HEK293 (cell line): ENCODE data around the gene PFDN6.

Source experiments
- ATF2 ChIP-seq: fragments of 450-650 bp; formaldehyde crosslinking; IDR thresholded peaks from 2 replicates; pipeline ENCODE4 v1.5.1; 2016; ENCODE audit warnings: missing biosample characterization, missing genetic modification characterization, low read depth
- CTCF ChIP-seq: fragments of 450-650 bp; formaldehyde crosslinking; IDR thresholded peaks from 2 replicates; pipeline ENCODE4 v1.5.1; 2016; ENCODE audit warnings: missing biosample characterization, missing genetic modification characterization
- MYNN ChIP-seq: fragments of 450-650 bp; formaldehyde crosslinking; IDR thresholded peaks from 2 replicates; pipeline ENCODE4 v1.5.1; 2016; ENCODE audit warnings: missing biosample characterization, missing genetic modification characterization, borderline replicate concordance
- PRDM6 ChIP-seq: fragments of 450-650 bp; formaldehyde crosslinking; IDR thresholded peaks from 2 replicates; pipeline ENCODE4 v1.5.1; 2017; ENCODE audit warnings: missing biosample characterization, missing genetic modification characterization
- TCF7L2 ChIP-seq: IDR thresholded peaks from 2 replicates; pipeline ENCODE4 v1.6.1; 2011; ENCODE audit warnings: low read depth, mild to moderate bottlenecking, inconsistent platforms, low read length, moderate library complexity, borderline replicate concordance
- ZBTB26 ChIP-seq: fragments of 450-650 bp; formaldehyde crosslinking; optimal IDR thresholded peaks from 2 replicates; pipeline ENCODE3; 2016; ENCODE audit warnings: missing biosample characterization, mild to moderate bottlenecking, missing genetic modification characterization
- ZBTB48 ChIP-seq: fragments of 450-650 bp; formaldehyde crosslinking; IDR thresholded peaks from 2 replicates; pipeline ENCODE4 v1.5.1; 2016; ENCODE audit warnings: missing biosample characterization, missing genetic modification characterization
- ZFP37 ChIP-seq: fragments of 450-650 bp; formaldehyde crosslinking; IDR thresholded peaks from 2 replicates; pipeline ENCODE4 v1.5.1; 2016; ENCODE audit warnings: missing biosample characterization, missing genetic modification characterization
- ZNF175 ChIP-seq: fragments of 450-650 bp; formaldehyde crosslinking; IDR thresholded peaks from 2 replicates; pipeline ENCODE4 v1.5.1; 2016; ENCODE audit warnings: missing biosample characterization, missing genetic modification characterization
- ZNF292 ChIP-seq: fragments of 450-650 bp; formaldehyde crosslinking; IDR thresholded peaks from 2 replicates; pipeline ENCODE4 v1.5.1; 2016; ENCODE audit warnings: low read depth, missing biosample characterization, missing genetic modification characterization, borderline replicate concordance
- ZNF639 ChIP-seq: fragments of 450-650 bp; formaldehyde crosslinking; IDR thresholded peaks from 2 replicates; pipeline ENCODE4 v1.5.1; 2016; ENCODE audit warnings: missing biosample characterization, missing genetic modification characterization
- ZNF792 ChIP-seq: fragments of 450-650 bp; formaldehyde crosslinking; IDR thresholded peaks from 2 replicates; pipeline ENCODE4 v1.5.1; 2016; ENCODE audit warnings: missing biosample characterization, missing genetic modification characterization

DNA sequence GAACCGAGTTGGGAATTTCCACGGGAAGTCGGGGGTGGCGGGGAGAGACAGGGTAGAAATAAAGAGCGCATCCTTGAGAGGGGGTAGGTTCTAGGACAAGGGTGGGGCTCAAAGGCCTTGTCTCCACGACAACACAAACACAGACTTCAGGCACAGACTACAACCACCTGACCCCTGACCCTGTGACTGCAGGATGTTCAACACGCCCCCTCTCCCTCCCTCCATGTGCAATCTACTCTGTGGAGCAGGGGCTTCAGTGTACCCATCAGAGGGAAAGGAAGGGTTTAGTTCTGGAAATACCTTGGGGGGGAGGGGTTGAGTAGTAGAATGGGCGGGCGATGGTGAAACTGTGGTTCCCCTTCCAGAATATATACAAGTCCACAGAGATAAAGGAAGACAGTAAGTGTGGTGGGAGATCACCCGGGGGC, 25.1 kb downstream of the PFDN6 start:
- TF ChIP-seq ZNF639 (tag by site-specific recombination) (no peak), ZFP37 (tag by site-specific recombination) (no peak), ZNF292 (tag by site-specific recombination) (no peak), ATF2 (no peak), CTCF (tag by site-specific recombination) (no peak), ZBTB26 (tag by site-specific recombination) (no peak), ZBTB48 (tag by site-specific recombination) (no peak), ZNF175 (tag by site-specific recombination) (no peak), MYNN (tag by site-specific recombination) (no peak), TCF7L2 (no peak), ZNF792 (tag by site-specific recombination) (no peak), PRDM6 (tag by site-specific recombination) (no peak)
